MM.1S (cell line): Measurements from ENCODE around the gene ZBTB46.

Experiments used
- DNase-seq: peaks from one replicate; pipeline ENCODE4 v3.0.0-alpha.2; 2015
- H2AFZ ChIP-seq: fragments of 300-600 bp; sonication (generic); 2 replicates; pipeline ENCODE4 v1.6.0; 2016; ENCODE audit warnings: antibody characterized with exemption, low read length
- H3F3A ChIP-seq: fragments of 300-600 bp; sonication (generic); 2 replicates; pipeline ENCODE4 v1.6.1; 2016; ENCODE audit warnings: mild to moderate bottlenecking, antibody characterized with exemption, low read length, moderate library complexity, mixed read lengths; ENCODE audit not compliant: insufficient read depth
- H3K27ac ChIP-seq: fragments of 300-600 bp; sonication (generic); 2 replicates; pipeline ENCODE4 v1.5.1; 2016; ENCODE audit warnings: mild to moderate bottlenecking, low read length
- H3K27me3 ChIP-seq: fragments of 300-600 bp; sonication (generic); replicated peaks from 2 replicates; pipeline ENCODE4 v1.6.0; 2016; ENCODE audit warnings: low read length; ENCODE audit not compliant: insufficient read depth
- H3K36me3 ChIP-seq: fragments of 300-600 bp; sonication (generic); replicated peaks from 2 replicates; pipeline ENCODE4 v1.6.1; 2016; ENCODE audit warnings: mild to moderate bottlenecking, low read length, mixed read lengths; ENCODE audit not compliant: insufficient read depth
- H3K4me1 ChIP-seq: fragments of 300-600 bp; sonication (generic); 2 replicates; pipeline ENCODE4 v1.6.1; 2016; ENCODE audit warnings: low read length, mixed read lengths
- H3K4me2 ChIP-seq: fragments of 300-600 bp; sonication (generic); 2 replicates; pipeline ENCODE4 v1.6.0; 2016; ENCODE audit warnings: low read depth, low read length
- H3K4me3 ChIP-seq: fragments of 300-600 bp; sonication (generic); 2 replicates; pipeline ENCODE4 v1.5.1; 2016; ENCODE audit warnings: low read length, mixed read lengths
- H3K79me2 ChIP-seq: fragments of 300-600 bp; sonication (generic); 2 replicates; pipeline ENCODE4 v1.6.1; 2016; ENCODE audit warnings: mixed run types, low read length, mixed read lengths
- H3K9ac ChIP-seq: fragments of 300-600 bp; sonication (generic); 2 replicates; pipeline ENCODE4 v1.6.1; 2016; ENCODE audit warnings: low read length, mixed read lengths
- H3K9me2 ChIP-seq: fragments of 300-600 bp; sonication (generic); replicated peaks from 2 replicates; pipeline ENCODE4 v1.6.1; 2016; ENCODE audit warnings: mild to moderate bottlenecking, low read length, mixed read lengths; ENCODE audit not compliant: insufficient read depth
- H3K9me3 ChIP-seq: fragments of 300-600 bp; sonication (generic); replicated peaks from 2 replicates; pipeline ENCODE4 v1.6.1; 2016; ENCODE audit warnings: mild to moderate bottlenecking, low read length, mixed read lengths; ENCODE audit not compliant: insufficient read depth
- H4K20me1 ChIP-seq: fragments of 300-600 bp; sonication (generic); 2 replicates; pipeline ENCODE4 v1.6.1; 2016; ENCODE audit warnings: mild to moderate bottlenecking, low read length, moderate library complexity, mixed read lengths; ENCODE audit not compliant: insufficient read depth
- EZH2 ChIP-seq: fragments of 300-600 bp; sonication (generic); optimal IDR thresholded peaks from 2 replicates; pipeline ENCODE3; 2017; ENCODE audit warnings: low read depth, mild to moderate bottlenecking, antibody characterized with exemption, low read length, mixed read lengths
- EZH2phosphoT487 ChIP-seq: fragments of 300-600 bp; sonication (generic); IDR thresholded peaks from 2 replicates; pipeline ENCODE4 v1.6.1; 2018; ENCODE audit warnings: antibody characterized with exemption, low read length
- TF ChIP-seq, protein P1 (sequence below): fragments of 300-600 bp; sonication (generic); IDR thresholded peaks from 2 replicates; pipeline ENCODE4 v1.5.1; 2016; ENCODE audit warnings: antibody characterized with exemption, low read length, mixed read lengths

The ZBTB46 gene

GRCh38 chr20:63850689-63851547 lies 19.9 kb upstream of the ZBTB46 start:
- Histone ChIP-seq H3K4me3 (no peak overlapping the region), H3K9me2 (no peaks in the 10 kb centered on the region), H3K36me3 (no peaks in the 10 kb centered on the region), H3K4me2 (peak overlapping the region; percentile 4), H3K27ac (peak overlapping the region; percentile 25; the same call in 1 of the 2 replicates), H4K20me1 (no peaks in the 10 kb centered on the region), H3K79me2 (no peaks in the 10 kb centered on the region), H3K27me3 (peaks cover 35% of the 10 kb centered on the region), H3K9ac (no peak overlapping the region), H3K4me1 (peaks cover 23% of the 10 kb centered on the region), H2AFZ (no peak overlapping the region), H3K9me3 (no peaks in the 10 kb centered on the region), H3F3A (0 out of 2 replicates have a peak, but pooled peaks cover 5% of the 10 kb centered on the region)
- TF ChIP-seq EZH2 (no peak), EZH2phosphoT487 (no peak)
- TF ChIP-seq, protein P1, sequence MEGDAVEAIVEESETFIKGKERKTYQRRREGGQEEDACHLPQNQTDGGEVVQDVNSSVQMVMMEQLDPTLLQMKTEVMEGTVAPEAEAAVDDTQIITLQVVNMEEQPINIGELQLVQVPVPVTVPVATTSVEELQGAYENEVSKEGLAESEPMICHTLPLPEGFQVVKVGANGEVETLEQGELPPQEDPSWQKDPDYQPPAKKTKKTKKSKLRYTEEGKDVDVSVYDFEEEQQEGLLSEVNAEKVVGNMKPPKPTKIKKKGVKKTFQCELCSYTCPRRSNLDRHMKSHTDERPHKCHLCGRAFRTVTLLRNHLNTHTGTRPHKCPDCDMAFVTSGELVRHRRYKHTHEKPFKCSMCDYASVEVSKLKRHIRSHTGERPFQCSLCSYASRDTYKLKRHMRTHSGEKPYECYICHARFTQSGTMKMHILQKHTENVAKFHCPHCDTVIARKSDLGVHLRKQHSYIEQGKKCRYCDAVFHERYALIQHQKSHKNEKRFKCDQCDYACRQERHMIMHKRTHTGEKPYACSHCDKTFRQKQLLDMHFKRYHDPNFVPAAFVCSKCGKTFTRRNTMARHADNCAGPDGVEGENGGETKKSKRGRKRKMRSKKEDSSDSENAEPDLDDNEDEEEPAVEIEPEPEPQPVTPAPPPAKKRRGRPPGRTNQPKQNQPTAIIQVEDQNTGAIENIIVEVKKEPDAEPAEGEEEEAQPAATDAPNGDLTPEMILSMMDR, result no peak
- peak; percentile 52 for DNase-seq

GRCh38 chr20:63848003-63848911 lies 17.2 kb upstream of the ZBTB46 start:
- H2AFZ ChIP-seq, result no peak overlapping the region
- no peak for DNase-seq
- no peak overlapping the region for H3K4me3 ChIP-seq
- no peaks in the 10 kb centered on the region for H4K20me1 ChIP-seq
- H3K4me1 ChIP-seq, result peaks cover 11% of the 10 kb centered on the region
- peaks cover 57% of the 10 kb centered on the region for H3K27me3 ChIP-seq
- no peak for TF ChIP-seq EZH2
- TF ChIP-seq EZH2phosphoT487, result no peak
- TF ChIP-seq, protein P1, result no peak
- no peaks in the 10 kb centered on the region for H3K9me3 ChIP-seq
- no peaks in the 10 kb centered on the region for H3K36me3 ChIP-seq
- H3F3A ChIP-seq, result 0 out of 2 replicates have a peak, but pooled peaks cover 5% of the 10 kb centered on the region
- no peaks in the 10 kb centered on the region for H3K9me2 ChIP-seq
- no peaks in the 10 kb centered on the region for H3K79me2 ChIP-seq
- H3K4me2 ChIP-seq, result no peak overlapping the region
- no peak overlapping the region for H3K27ac ChIP-seq
- H3K9ac ChIP-seq, result no peak overlapping the region

GRCh38 chr20:63847237-63848002 lies 16.4 kb upstream of the ZBTB46 start:
- Histone ChIP-seq H3K4me2 (no peak overlapping the region), H2AFZ (no peak overlapping the region), H3K4me3 (no peak overlapping the region), H3K27me3 (peaks cover 64% of the 10 kb centered on the region), H3K79me2 (no peaks in the 10 kb centered on the region), H3K9ac (no peak overlapping the region), H3F3A (0 out of 2 replicates have a peak, but pooled peaks cover 5% of the 10 kb centered on the region), H3K4me1 (peaks cover 11% of the 10 kb centered on the region), H4K20me1 (no peaks in the 10 kb centered on the region), H3K27ac (no peak overlapping the region), H3K9me3 (no peaks in the 10 kb centered on the region), H3K36me3 (no peaks in the 10 kb centered on the region), H3K9me2 (no peaks in the 10 kb centered on the region)
- TF ChIP-seq, protein P1, result no peak
- TF ChIP-seq EZH2, result no peak
- TF ChIP-seq EZH2phosphoT487, result no peak
- DNase-seq, result no peak
